ENCODE data around the gene PRKCD. TPM values are rescaled to one million over a fixed set of nuclear protein-coding genes. Genes with fewer than 3 reads are reported as not detected.

The PRKCD gene
- total and polyA plus RNA-seq, 2 of the 4 experiments (the other 2 are of a cell fraction), result 4.3 to 19.0 TPM

GRCh38 chr3:53218131-53218530, 57.1 kb downstream of the PRKCD start:
- Histone ChIP-seq H3K23ac (ENCODE audit: low read depth, low read length) (no peak overlapping the region), H3K27ac (ENCODE audit: insufficient read depth, low read length) (no peak overlapping the region), H2AK5ac (ENCODE audit: low read depth, low read length) (no peak overlapping the region), H2BK120ac (ENCODE audit: low read depth, low read length) (no peak overlapping the region), H3K9me3 (ENCODE audit: control insufficient read depth, insufficient read depth, low read length) (no peaks in the 10 kb centered on the region), H3K36me3 (ENCODE audit: control insufficient read depth, insufficient read depth, low read length) (peaks cover 7% of the 10 kb centered on the region; the same call in 1 of the 2 replicates), H3K4me2 (ENCODE audit: low read depth, low read length) (no peak overlapping the region), H2AK9ac (replicated peaks; ENCODE audit: low read depth, low read length, poor library complexity) (peak overlapping the region; percentile 52), H3K4ac (ENCODE audit: low read depth, low read length) (no peak overlapping the region), H4K8ac (ENCODE audit: low read depth in 2 of 2, low read length in 2 of 2) (no peak overlapping the region), H3K79me1 (ENCODE audit: low read depth in 1 of 2, low read length in 2 of 2) (no peaks in the 10 kb centered on the region), H3K14ac (replicated peaks; ENCODE audit: low read depth, low read length) (no peak overlapping the region), H4K5ac (ENCODE audit: low read depth, low read length) (no peak overlapping the region), H4K91ac (ENCODE audit: insufficient read depth, low read depth, low read length) (no peak overlapping the region), H3K27me3 (ENCODE audit: control insufficient read depth, insufficient read depth, low read length) (no peaks in the 10 kb centered on the region), H3K4me3 (ENCODE audit: insufficient read depth, low read depth, low read length) (no peak overlapping the region), H2AFZ (replicated peaks; ENCODE audit: low read length, poor library complexity) (no peak overlapping the region), H4K20me1 (ENCODE audit: insufficient read depth, low read length) (no peaks in the 10 kb centered on the region), H3K9ac (ENCODE audit: low read depth, low read length) (no peak overlapping the region), H3K9me1 (ENCODE audit: insufficient read depth, low read length) (0 out of 2 replicates have a peak, but pooled peaks cover 4% of the 10 kb centered on the region), H3K56ac (ENCODE audit: extremely low read depth, insufficient read depth, low read length) (no peak overlapping the region), H2BK15ac (ENCODE audit: low read depth, low read length) (no peak overlapping the region), H3K4me1 (ENCODE audit: control insufficient read depth, insufficient read depth, low read length) (no peaks in the 10 kb centered on the region), H3K18ac (ENCODE audit: low read depth, low read length) (no peak overlapping the region), H2BK20ac (ENCODE audit: low read depth, low read length) (no peak overlapping the region), H2BK5ac (ENCODE audit: low read depth, low read length, poor library complexity, severe bottlenecking) (no peak overlapping the region)
- dilution Hi-C loops (cut with HindIII; ENCODE audit: low sequenced_read_pairs, unreplicated experiment) (no loop called here), in situ Hi-C loops (cut with MboI; ENCODE audit: low sequenced_read_pairs) (loop anchor here (25.0 kb wide), 1 partner anchor 494 kb away; no protein-coding TSS in a partner anchor), intact Hi-C loops (cut with micrococcal nuclease) (no loop called here)
- 83% methylated on average over 1 of the region's 2 CpGs; no CpG with 5 or more reads in 1 of the 2 experiments for WGBS, 2 experiments (ENCODE audit: extremely low coverage in 2 of 2, insufficient read length in 1 of 2)
- DNase-seq, result no peak
- CTCF ChIA-PET, result interaction anchor here (1.3 kb wide), 1 partner anchor 22 kb away, joined by 3 read pairs; no protein-coding TSS in a partner anchor
- ATAC-seq (ENCODE audit: low read depth), result no peak
- no peak for TF ChIP-seq USF2 (IDR thresholded peaks at IDR 0.05; ENCODE audit: low read depth, low read length)
- no peak for TF ChIP-seq RAD21 (IDR thresholded peaks at IDR 0.05; ENCODE audit: low read length)
- no peak for TF ChIP-seq ELK1 (IDR thresholded peaks at IDR 0.05; ENCODE audit: borderline replicate concordance, low read depth, low read length)
- TF ChIP-seq CEBPB (IDR thresholded peaks at IDR 0.05; ENCODE audit: low read depth, low read length), result no peak
- no peak for TF ChIP-seq MAZ (IDR thresholded peaks at IDR 0.05; ENCODE audit: borderline replicate concordance, low read depth, low read length)
- no peak for TF ChIP-seq MAFK (IDR thresholded peaks at IDR 0.05; ENCODE audit: low read depth, low read length)
- POLR2A ChIA-PET (ENCODE audit: unreplicated experiment), result no interaction called here
- no TSS peak for BruUV-seq (replicated peaks)

Measured in IMR-90 (cell line).